ENCODE measurements around the gene SLC38A7.
A peak's percentile ranks its signal among the peaks of the same experiment; 100 is the strongest.

SLC38A7 gene

GRCh38 chr16:58730724-58731370 lies 46.3 kb upstream of the SLC38A7 start:
- no peak overlapping the region for H3K27ac Mint-ChIP-seq
- no peaks in the 10 kb centered on the region for H3K27me3 Mint-ChIP-seq (ENCODE audit: low read depth)
- TF ChIP-seq, protein P1, sequence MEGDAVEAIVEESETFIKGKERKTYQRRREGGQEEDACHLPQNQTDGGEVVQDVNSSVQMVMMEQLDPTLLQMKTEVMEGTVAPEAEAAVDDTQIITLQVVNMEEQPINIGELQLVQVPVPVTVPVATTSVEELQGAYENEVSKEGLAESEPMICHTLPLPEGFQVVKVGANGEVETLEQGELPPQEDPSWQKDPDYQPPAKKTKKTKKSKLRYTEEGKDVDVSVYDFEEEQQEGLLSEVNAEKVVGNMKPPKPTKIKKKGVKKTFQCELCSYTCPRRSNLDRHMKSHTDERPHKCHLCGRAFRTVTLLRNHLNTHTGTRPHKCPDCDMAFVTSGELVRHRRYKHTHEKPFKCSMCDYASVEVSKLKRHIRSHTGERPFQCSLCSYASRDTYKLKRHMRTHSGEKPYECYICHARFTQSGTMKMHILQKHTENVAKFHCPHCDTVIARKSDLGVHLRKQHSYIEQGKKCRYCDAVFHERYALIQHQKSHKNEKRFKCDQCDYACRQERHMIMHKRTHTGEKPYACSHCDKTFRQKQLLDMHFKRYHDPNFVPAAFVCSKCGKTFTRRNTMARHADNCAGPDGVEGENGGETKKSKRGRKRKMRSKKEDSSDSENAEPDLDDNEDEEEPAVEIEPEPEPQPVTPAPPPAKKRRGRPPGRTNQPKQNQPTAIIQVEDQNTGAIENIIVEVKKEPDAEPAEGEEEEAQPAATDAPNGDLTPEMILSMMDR (IDR thresholded peaks at IDR 0.05; ENCODE audit: unreplicated experiment in 3 of 3): no peak
- peak overlapping the region in 1 of 3 experiments; percentile 41 for H3K4me3 Mint-ChIP-seq
- peaks cover 7% of the 10 kb centered on the region for H3K36me3 Mint-ChIP-seq (ENCODE audit: low read depth)
- H3K4me1 Mint-ChIP-seq: peaks cover 12% of the 10 kb centered on the region
- no peaks in the 10 kb centered on the region for H3K9me3 Mint-ChIP-seq

GRCh38 chr16:58727796-58728568 lies 43.4 kb upstream of the SLC38A7 start:
- H3K9me3 Mint-ChIP-seq: no peaks in the 10 kb centered on the region
- H3K27me3 Mint-ChIP-seq (ENCODE audit: low read depth): no peaks in the 10 kb centered on the region
- H3K4me1 Mint-ChIP-seq: peaks cover 8% of the 10 kb centered on the region
- peaks cover 7% of the 10 kb centered on the region for H3K36me3 Mint-ChIP-seq (ENCODE audit: low read depth)
- peak overlapping the region in 1 of 3 experiments; percentile 75 for H3K27ac Mint-ChIP-seq
- H3K4me3 Mint-ChIP-seq: no peak overlapping the region
- TF ChIP-seq, protein P1 (IDR thresholded peaks at IDR 0.05; ENCODE audit: unreplicated experiment in 3 of 3): no peak

GRCh38 chr16:58727028-58727781 lies 42.6 kb upstream of the SLC38A7 start:
- TF ChIP-seq, protein P1 (IDR thresholded peaks at IDR 0.05; ENCODE audit: unreplicated experiment in 3 of 3): no peak
- Mint-ChIP-seq H3K27me3 (ENCODE audit: low read depth) (no peaks in the 10 kb centered on the region), H3K4me3 (no peak overlapping the region), H3K36me3 (ENCODE audit: low read depth) (peaks cover 3% of the 10 kb centered on the region), H3K4me1 (no peaks in the 10 kb centered on the region), H3K9me3 (no peaks in the 10 kb centered on the region), H3K27ac (peak overlapping the region in 2 of 3 experiments; percentile 15 to 75)

DNA sequence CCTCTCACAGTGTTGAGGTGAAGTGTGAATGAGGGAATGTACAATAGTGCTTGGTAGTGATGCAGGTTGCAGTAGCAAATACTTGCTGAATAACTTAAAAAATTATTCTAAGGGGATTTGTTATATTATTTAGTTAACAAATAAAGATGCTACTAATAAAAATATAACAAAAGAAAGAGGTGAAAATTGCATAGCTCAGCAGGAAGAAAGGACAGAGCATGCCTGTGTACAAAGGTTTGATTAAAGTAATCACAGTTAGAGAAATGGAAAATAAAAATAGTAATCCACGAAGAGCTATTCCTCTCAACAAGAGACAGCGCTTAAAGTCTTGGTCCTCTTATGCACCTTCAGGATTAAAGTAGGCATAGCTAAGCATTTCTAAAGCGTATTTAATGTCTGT lies 38.5 kb upstream of the SLC38A7 start:
- H3K36me3 Mint-ChIP-seq (ENCODE audit: low read depth): peaks cover 27% of the 10 kb centered on the region
- H3K27me3 Mint-ChIP-seq (ENCODE audit: low read depth): no peaks in the 10 kb centered on the region
- H3K4me1 Mint-ChIP-seq: no peaks in the 10 kb centered on the region
- H3K9me3 Mint-ChIP-seq: no peaks in the 10 kb centered on the region
- H3K4me3 Mint-ChIP-seq: no peak overlapping the region
- TF ChIP-seq, protein P1 (IDR thresholded peaks at IDR 0.05; ENCODE audit: unreplicated experiment in 3 of 3): no peak
- no peak overlapping the region for H3K27ac Mint-ChIP-seq

GRCh38 chr16:58717994-58718393 lies 33.4 kb upstream of the SLC38A7 start:
- Mint-ChIP-seq H3K4me1 (no peaks in the 10 kb centered on the region), H3K27ac (no peak overlapping the region), H3K4me3 (no peak overlapping the region), H3K27me3 (ENCODE audit: low read depth) (no peaks in the 10 kb centered on the region), H3K9me3 (no peaks in the 10 kb centered on the region), H3K36me3 (ENCODE audit: low read depth) (peaks cover 64% of the 10 kb centered on the region)
- TF ChIP-seq, protein P1 (IDR thresholded peaks at IDR 0.05; ENCODE audit: unreplicated experiment in 3 of 3): no peak

Data from nephron (organoid).